Superior temporal gyrus (tissue), 1 donor: ENCODE data around the gene SUGCT.

Experiments
- DNase-seq: peaks from one replicate; pipeline ENCODE4 v3.0.0-alpha.2; 2016; ENCODE audit errors: extremely low spot score

The SUGCT gene

DNA sequence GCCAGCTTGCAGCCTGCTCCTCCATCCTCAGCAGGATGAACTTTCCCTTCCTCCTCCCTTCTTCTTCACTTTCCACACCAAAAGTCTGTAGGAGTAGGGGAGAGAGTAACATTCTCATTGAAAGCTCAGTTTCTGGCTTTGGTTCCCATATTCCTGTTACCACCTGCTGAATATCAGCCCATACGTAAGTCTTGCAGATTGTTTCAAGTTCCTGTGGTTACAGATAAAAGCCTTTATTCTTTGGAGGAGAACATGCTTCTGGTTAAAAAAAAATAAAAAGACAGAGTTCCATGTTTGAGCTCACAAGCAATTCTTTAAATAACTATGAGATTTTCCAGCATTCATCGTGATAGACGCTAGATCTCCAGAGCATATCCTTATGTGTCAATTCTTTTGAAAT, 637.3 kb downstream of the SUGCT start:
- no peak for DNase-seq

DNA sequence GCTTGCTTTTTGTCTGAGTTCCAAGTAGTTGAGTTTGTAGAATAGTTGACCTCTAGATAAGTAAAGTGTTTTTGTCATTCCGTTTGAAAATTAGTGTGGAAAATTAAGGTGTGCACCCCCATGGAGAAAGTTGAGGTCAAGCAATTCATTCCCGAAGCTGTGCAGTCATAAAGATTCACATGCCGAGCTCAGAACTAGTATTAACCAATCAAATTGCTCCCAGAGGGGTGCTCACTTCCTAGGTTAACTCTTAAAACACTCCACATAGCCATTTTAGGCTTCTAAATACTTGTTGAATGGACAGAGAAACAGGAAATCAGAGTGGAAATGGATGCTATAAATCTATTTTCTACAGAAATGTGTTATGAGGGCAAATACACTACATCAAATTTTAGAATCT, 638.9 kb downstream of the SUGCT start:
- no peak for DNase-seq

DNA sequence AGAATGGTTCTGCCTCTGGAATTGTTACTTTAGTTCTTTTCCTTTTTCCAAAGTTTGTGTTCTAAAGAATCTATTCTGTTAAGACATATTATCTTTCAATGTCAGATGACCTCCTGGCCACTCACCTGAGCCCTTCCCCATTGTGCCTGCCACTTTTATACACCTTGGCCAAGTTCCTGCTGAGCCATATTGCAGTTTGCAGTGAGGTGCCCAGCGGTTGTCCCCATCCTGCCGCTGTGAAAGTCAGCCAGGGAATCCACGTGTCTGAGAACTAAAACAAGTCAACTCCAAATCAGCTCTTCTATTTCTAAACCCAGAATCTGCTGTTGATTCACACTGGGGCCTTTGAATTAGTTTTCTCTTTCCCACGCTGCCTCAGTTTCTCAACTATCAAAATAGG, 641.1 kb downstream of the SUGCT start:
- DNase-seq: no peak

DNA sequence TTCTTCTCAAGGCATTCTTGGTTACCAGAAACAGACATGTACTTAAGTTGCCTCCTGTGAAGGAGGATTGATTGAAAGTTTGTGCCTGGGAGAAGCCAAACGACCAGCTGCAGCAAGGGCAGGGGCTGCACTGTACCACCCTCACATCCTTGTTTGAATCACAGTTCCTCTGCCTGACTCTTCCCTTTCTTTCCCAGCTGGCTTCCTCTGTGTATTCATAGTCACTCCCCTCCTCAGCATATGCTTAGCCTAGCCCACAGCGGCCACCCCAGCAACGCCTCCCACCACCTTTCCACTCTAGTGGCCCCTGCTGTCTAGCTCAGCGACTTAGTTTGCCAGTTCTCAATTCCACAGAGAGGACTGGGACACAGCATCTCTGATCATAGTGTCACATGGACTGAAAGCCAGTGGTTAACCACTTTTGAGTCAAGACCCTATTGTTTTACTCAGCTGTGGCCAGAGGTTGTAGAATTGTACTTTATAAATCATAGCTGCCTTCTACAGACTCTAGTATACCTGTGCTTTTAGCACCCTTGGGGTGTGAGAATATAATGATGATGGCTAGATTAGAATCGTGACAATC, 643.0 kb downstream of the SUGCT start:
- DNase-seq: no peak

DNA sequence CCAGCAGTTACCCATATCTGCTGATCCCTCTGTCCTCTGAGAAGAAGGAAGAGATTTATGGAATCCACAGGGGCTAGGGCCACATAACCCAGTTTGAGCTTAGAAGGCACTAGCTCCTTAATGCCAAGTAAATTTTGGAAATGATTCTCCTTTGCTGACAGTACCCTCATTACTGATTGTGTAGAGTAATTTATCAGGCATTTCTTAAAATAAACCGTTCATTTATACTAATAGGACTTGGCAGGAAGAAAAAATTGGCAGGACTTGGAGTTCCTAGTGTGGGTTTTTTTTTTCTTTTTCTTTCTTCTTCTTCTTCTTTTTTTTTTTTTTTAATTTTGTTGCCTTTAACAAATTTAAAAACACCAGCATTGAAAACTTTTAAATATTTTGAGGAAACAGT, 645.7 kb downstream of the SUGCT start:
- peak; percentile 39 for DNase-seq

DNA sequence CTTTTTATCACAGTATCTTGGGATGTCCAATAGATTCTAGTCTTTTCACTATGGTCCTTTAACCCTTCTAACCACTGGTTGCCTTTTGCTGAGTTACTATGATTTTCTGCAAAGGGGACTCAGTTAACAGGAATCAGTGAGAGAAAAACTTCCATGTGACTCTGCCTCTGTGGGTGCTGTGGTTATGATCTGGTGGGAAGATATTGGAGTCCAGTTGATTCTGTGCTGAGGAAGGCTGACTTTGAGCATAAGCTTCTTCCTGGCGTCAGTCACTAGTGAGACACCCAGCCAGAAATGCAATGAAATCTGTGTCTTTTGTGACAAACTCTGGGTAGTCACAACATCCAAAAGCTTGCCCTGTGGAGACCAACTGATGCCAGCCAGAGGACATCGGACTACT, 648.0 kb downstream of the SUGCT start:
- no peak for DNase-seq

DNA sequence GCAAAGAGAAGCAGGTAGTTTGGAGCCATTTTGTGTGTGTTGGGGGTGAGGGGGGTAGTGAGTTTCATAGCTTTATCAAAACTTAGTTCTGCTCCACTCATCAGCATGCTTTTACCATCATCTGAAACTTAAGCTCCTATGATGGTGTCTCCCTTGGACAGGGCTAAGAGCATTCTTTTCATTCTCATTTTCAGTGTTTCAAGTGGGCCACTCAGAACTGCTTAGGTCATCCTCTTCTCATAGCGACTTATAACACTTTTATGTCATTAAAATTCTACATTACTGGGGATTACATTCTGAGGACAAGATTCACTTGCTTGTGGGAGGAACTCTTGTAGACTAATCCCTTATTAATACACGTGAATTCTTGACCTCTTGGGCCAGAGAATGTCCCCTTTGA, 649.4 kb downstream of the SUGCT start:
- DNase-seq: no peak

DNA sequence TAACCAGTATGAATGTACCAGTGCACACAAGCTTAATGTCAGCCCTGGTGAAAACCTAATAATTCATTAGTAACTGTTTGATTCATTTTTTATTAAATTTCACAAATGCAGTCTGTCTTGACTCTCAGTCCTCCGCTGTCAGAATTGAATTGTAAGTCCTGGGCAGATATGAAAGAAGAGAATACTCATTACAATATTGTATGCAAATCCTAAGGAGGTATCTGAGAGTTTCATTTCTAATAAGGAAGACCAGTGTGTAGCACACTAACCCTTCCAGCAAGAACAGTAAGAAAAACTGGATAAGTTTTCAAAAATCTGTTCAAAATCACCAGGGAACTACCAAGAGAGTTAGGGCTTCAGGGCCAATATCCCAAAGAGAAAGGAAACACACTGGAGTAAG, 652.1 kb downstream of the SUGCT start:
- no peak for DNase-seq

DNA sequence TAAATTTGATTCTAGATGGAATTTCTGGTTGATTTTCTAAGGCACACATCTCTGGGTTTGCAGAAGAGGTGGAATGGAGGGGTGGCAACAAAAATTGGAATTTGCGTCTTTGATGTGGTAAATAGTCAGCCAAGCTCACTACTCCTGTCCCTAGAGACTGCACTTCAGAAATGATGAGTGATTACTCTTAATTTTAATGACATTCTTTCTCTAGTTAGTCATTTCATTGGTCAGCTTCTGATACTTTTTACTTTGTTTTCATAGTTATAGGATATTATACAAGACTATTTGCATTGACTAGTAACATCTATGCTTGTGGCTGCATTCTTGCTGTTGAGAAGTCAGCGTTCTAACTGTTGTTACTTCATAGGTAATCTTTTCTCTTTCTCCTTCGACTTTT, 658.3 kb downstream of the SUGCT start:
- DNase-seq: no peak

DNA sequence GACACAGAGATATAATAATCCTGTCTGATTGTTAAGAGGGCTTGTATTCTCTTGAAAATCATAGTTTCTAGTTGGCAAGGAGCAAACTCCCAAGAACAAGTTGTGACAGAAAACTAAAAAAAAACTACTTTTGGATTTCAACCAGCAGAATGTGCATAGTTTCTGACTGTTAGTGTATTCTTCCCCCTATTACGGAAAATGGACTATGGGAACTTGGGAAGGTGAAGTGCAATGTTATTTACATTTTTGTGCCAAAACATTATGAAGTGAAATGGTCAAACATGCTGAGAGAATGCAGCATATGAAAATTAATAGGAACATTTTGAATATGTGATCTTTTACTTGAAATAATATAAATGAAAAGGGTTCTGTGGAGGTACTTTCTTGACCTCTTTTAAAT, 660.8 kb downstream of the SUGCT start:
- no peak for DNase-seq

DNA sequence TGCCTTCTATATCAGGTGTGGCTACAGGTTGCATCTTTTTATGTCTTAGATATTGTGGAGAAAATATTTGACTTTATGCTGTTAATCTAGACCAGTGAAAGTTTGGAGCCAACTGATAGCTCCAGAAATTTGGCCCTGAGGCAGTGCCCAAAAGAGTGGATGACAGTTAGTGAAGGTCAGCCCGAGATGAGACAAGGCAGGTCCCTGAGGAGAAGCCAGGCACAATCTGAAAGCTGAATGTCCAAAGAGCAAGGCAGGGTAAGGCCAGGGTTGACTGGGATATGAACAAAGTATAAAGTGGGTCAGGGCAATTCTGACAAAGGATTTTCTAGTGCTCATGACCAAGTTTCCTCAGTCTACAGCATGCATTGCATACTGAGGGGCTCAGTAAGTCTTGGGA, 661.9 kb downstream of the SUGCT start:
- DNase-seq: no peak

DNA sequence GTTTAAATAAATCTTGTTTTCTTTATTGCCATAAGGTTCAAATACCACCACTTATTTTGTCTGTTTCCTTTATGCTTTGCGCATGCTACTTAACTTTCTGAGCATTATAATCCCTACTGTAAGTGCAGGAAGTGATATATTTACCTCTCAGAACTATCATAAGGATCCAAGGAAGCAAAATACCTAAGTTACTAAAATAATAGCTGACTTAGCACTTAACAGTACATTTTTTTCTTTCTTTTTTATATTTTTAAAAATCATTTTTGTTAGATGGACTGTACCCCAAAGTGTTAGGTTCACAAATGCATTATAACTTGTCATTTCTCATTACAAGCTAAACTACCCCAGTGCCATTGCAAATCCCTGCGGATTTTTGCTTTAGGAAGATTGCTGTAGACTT, 663.8 kb downstream of the SUGCT start:
- no peak for DNase-seq

DNA sequence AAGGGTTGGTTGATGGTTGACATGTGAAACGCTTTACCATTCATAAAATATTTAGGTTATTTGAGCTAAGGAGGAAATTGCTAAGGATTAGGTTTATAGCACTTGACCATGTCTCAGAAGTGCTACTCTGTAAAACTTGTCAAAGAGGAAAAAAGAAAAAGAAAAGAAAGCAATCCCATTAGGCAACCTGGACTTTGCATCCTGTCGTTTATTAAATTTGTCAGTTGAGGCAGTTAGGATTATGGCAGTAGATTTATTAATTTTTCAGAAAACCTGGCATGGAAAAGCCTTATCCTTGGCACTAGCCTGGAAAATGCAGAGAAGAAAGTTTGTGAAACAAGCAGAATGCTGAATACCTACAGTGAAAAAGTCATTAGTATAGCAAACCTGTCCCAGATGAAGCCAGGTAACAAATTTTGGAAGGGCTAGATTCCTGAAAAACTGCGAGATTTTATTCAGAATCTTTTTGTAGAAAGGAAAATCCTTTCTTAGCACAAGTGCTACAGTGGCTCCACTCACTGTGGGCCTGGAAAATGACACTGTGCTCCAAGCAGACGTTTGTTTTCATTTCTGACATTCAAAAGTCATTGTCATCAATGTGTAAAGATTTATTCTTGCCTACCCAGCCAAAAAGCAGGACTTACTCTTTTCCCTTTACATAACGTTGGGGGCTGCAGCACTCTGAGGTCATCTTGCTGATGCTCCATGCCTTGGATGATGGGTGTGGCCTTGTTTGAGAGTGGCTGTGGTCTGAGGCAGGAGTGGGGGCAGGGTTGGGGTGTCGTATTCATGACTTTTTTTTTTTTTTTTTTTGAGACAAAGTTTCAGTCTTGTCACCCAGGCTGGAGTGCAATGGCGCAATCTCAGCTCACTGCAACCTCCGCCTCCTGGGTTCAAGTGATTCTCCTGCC, 664.9 kb downstream of the SUGCT start:
- DNase-seq: no peak

DNA sequence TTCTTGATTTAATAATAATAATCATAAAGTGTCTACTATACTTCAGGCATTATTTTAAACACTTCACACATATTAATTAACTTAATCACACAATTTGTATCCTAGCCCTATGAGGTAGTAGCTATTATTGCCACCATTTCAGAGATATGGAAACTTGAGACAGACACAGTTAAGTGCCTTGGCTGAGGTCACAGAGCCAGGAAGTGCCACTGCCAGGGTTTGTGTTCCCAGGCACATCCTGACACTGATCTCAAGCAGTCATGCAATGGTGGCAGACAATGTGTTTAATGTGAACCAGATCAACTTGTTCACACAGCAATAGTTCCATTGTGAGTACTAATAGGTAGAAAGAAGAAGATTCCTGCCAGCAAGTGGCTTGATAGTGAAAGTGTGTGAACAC, 666.0 kb downstream of the SUGCT start:
- DNase-seq: no peak

DNA sequence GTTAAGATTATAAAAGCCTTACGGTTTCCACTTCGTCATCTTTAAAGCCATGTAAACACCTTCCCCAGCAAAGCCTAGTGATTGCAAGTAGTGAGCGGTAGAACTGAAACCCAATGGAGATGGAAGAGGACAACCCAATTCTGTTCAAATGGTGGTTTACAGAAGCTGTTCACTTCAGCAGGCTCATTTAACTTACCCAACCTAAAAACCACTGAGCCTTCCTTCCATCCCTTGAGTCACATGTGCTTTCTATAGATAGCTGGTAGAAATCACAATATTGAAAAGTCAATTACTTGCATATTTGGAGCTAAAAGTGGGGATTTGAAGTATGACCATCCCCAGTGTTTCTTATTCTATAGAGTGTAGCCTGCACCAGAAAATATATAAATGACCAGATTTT, 667.7 kb downstream of the SUGCT start:
- no peak for DNase-seq

DNA sequence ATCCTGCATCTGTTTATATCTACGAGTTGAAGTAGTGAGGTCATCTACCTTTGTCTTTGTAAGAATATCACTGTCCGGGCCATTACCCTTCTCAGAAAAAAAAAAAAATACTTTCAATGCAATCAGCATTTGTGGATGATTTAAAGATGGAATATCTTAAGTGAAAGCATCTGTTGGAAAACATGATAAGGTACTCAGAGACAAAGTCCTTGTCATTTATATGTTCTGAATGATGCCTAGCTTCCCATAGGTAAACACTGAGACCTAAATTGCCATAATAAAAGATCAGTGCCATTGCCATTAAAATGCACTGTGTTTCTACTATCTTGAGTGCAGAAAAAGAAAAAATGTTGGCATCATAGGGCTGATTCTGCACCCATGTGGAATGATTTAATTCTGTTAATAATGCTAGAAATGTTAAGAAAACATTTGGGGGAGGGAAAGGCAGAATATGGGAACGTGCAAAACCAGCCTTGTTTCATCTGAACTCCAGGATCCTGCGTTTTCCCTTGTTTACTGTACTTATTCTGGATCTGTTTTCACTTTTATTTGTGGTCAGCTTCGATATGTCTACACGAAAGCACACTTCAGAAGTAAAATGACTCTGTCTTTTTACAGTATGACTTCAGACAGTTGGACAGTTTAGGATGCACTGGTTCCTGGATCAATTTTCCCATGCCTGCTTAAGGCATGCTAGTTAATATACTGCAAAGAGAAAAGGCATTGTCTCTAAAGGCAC, 669.8 kb downstream of the SUGCT start:
- no peak for DNase-seq

DNA sequence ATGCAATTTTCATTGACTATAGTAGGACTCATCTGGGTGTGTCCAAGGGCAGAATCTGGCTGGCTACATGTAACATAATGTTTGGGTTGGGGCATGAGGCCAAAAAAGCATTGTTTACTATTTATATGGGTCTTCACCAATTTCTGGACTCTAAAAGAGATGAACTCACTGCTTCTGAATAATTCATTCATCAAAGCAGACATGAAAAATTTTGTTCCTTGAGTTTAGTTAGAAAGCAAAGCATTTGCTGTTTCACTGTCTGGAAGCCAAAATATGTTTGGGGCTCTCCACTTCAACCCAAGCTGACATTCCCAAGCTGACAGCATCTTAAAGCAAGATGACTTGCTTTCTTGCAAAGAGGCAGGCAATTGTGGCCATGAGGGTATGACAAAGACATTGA, 670.6 kb downstream of the SUGCT start:
- no peak for DNase-seq

DNA sequence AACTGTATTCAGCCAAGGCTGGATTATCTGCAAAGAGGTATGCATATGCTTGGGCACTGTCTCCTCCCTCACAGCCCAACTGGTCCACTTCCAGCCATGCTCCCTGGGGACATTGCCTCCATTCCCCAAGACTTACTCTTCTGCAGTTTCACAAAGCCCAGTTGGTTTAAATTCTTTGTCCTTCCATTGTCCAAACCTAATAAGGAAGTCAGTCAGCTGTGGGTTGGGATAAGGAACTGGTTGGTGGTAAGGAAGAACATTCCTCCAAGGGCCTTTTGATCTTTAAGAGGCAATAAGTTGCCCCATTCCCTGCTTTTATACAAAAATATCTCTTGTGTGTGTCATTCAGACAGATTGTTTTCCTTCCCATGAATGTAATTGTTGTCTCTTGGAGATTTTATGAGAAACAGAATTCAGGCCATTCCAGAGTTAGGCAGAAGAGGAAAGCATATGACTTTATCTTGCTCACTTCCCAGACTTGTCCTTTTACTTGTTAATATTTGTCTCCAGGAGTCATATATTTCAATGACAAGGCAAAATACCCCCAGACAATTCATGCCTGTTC, 673.7 kb downstream of the SUGCT start:
- DNase-seq: no peak

DNA sequence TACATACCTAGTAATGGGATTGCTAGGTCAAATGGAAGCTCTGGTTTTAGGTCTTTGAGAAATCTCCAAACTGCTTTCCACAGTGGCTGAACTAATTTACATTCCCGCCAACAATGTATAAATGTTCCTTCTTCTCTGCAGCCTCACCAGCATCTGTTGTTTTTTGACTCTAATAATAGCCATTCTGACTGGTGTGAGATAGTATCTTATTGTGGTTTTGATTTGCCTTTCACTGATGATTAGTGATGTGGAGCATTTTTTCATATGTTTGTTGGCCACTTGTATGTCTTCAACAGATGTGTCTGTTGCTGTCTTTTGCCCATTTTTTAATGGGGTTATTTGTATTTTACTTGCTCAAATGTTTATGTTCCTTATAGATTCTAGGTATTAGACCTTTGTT, 675.5 kb downstream of the SUGCT start:
- DNase-seq: no peak

DNA sequence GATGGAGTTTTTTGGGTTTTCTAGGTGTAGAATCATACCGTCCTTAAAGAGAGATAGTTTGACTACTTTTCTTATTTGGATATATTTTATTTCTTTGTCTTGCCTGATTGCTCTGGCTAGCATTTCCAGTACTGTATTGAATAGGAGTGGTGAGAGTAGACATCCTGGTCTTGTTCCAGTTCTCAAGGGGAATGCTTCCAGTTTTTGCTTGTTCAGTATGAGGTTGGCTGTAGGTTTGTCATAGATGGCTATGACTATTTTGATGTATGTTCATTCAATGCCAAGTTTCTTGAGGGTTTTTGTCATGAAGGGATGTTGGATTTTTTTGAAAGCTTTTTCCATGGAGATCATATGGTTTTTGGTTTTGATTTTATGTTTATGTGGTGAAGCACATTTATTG, 676.9 kb downstream of the SUGCT start:
- no peak for DNase-seq

DNA sequence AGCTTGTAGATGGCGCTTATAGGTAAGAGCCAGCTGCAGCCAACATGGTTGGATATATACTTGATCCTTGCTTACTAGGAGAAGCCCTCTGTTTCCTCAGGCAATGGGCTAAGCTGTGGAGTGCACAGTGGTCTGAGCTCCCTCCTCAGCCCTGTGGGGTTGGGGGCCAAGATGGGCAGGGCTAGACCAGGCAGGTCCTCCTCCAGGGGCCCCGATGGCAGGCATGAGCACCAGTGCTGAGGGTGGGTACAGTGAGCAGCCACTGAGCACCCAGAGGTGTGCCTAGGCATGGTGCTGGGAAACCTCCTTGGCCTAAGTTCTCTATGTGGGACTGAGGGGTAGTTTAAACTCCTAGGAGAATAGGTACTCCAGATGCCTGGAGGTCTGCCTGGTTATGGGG, 680.2 kb downstream of the SUGCT start:
- no peak for DNase-seq

DNA sequence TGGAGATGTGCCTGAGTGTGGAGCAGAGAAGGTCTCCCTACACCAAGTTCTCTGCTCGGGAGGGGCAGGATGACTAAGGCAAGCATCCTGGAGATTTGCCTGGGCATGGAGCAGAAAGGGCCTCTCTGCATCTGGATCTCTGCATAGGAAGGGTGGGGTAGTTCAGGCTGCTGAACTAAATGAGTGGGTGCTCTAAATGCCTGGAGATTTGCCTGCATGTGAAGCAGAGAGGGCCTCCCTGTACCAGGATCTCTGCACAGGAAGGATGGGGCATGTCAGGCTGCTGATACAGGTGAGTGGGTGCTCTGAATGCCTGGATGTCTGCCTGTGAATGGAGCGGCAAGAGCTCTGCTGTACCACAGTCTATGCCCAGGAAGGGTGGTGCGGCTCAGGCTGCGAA, 680.7 kb downstream of the SUGCT start:
- no peak for DNase-seq

DNA sequence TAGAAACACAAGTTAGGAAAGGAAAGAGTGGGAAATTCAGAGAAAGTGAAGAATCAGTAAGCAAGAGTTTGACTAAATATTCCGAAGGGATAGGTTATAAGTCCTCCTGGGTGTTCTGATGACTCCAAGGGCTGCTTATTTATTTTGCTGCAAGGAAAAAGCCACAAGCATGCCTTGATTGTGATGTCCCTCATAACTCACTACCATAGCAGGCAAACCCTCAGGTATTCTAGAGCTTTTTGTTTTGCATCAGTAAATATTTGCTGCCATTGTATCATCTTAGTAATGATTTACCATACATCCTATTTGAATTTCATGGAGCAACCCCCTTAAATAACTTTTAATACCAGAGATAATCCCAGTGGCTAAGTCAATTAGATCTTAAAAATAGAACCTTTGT, 688.1 kb downstream of the SUGCT start:
- DNase-seq: no peak
